GM12878 (cell line): ENCODE data around the gene KDM3B. TPM values are rescaled to one million over a fixed set of nuclear protein-coding genes. Genes with fewer than 3 reads are reported as not detected.

Experiments used
- BCL11A ChIP-seq: IDR thresholded peaks from 2 replicates; pipeline ENCODE4 v1.6.1; 2011; ENCODE audit warnings: low read depth, low read length
- BHLHE40 ChIP-seq, 2 experiments: fragments of 450-650 bp in 1 of 2; IDR thresholded peaks; 2 replicates each; pipeline ENCODE4 v1.6.1; 2011 to 2017; ENCODE audit warnings: low read depth in 2 of 2, borderline replicate concordance in 1 of 2, improper control_type of control experiment in 1 of 2, low read length in 1 of 2, mild to moderate bottlenecking in 1 of 2
- BMI1 ChIP-seq: fragments of 450-650 bp; IDR thresholded peaks from 2 replicates; pipeline ENCODE4 v1.6.1; 2016; ENCODE audit warnings: mild to moderate bottlenecking, moderate library complexity, borderline replicate concordance
- CBX5 ChIP-seq: sonication (generic); IDR thresholded peaks from 2 replicates; pipeline ENCODE4 v1.6.1; 2016; ENCODE audit warnings: low read depth, moderate library complexity, mild to moderate bottlenecking, inconsistent platforms
- CREB1 ChIP-seq: IDR thresholded peaks from 2 replicates; pipeline ENCODE4 v1.6.1; 2012; ENCODE audit warnings: low read depth, mild to moderate bottlenecking, inconsistent platforms
- E2F4 ChIP-seq: IDR thresholded peaks from 2 replicates; pipeline ENCODE4 v1.6.1; 2012; ENCODE audit warnings: low read depth, low read length, improper control_type of control experiment
- EP300 ChIP-seq, 2 experiments: fragments of 150-350 bp in 1 of 2; IDR thresholded peaks; 2 replicates each; pipeline ENCODE4 v1.6.1; 2011 to 2012; ENCODE audit warnings: low read depth in 2 of 2, low read length in 2 of 2, borderline replicate concordance in 1 of 2, improper control_type of control experiment in 1 of 2, inconsistent platforms in 1 of 2; ENCODE audit not compliant: control insufficient read depth in 1 of 2
- ESRRA ChIP-seq: IDR thresholded peaks from 2 replicates; pipeline ENCODE4 v1.6.1; 2012; ENCODE audit warnings: mild to moderate bottlenecking, low read length, improper control_type of control experiment
- FOXK2 ChIP-seq: fragments of 450-650 bp; IDR thresholded peaks from 2 replicates; pipeline ENCODE4 v1.6.1; 2017; ENCODE audit warnings: mild to moderate bottlenecking, moderate library complexity
- GABPA ChIP-seq: IDR thresholded peaks from 2 replicates; pipeline ENCODE4 v1.6.1; 2014; ENCODE audit warnings: antibody characterized with exemption, low read depth, mild to moderate bottlenecking, inconsistent platforms
- GATAD2B ChIP-seq: fragments of 450-650 bp; conservative IDR thresholded peaks from 2 replicates; pipeline ENCODE4 v1.6.1; 2017; ENCODE audit warnings: low read depth, mild to moderate bottlenecking, moderate library complexity
- HDAC2 ChIP-seq: fragments of 200-600 bp; sonication (generic); IDR thresholded peaks from 2 replicates; pipeline ENCODE4 v1.6.1; 2017
- IKZF2 ChIP-seq, 2 experiments: fragments of 450-650 bp; IDR thresholded peaks; 2 replicates each; pipeline ENCODE4 v1.6.1; 2017; ENCODE audit warnings: mild to moderate bottlenecking in 2 of 2, moderate library complexity in 2 of 2
- KLF5 ChIP-seq: fragments of 450-650 bp; IDR thresholded peaks from 2 replicates; pipeline ENCODE4 v1.6.1; 2014; ENCODE audit warnings: mild to moderate bottlenecking; ENCODE audit not compliant: partially characterized antibody
- MTA2 ChIP-seq: fragments of 450-650 bp; IDR thresholded peaks from 2 replicates; pipeline ENCODE4 v1.6.1; 2016; ENCODE audit warnings: low read depth, mild to moderate bottlenecking, moderate library complexity
- NFXL1 ChIP-seq: fragments of 450-650 bp; IDR thresholded peaks from 2 replicates; pipeline ENCODE4 v1.6.1; 2017; ENCODE audit warnings: antibody characterized with exemption, mild to moderate bottlenecking, borderline replicate concordance
- RAD51 ChIP-seq: fragments of 450-650 bp; IDR thresholded peaks from 2 replicates; pipeline ENCODE4 v1.6.1; 2016; ENCODE audit warnings: moderate library complexity, mild to moderate bottlenecking, inconsistent platforms
- RBBP5 ChIP-seq: fragments of 200-600 bp; sonication (generic); conservative IDR thresholded peaks from 2 replicates; pipeline ENCODE4 v1.6.1; 2016
- RUNX3 ChIP-seq: IDR thresholded peaks from 2 replicates; pipeline ENCODE4 v1.6.1; 2012; ENCODE audit warnings: low read length, inconsistent platforms
- SMAD1 ChIP-seq: fragments of 450-650 bp; IDR thresholded peaks from 2 replicates; pipeline ENCODE4 v1.6.1; 2018; ENCODE audit warnings: mild to moderate bottlenecking, low read depth; ENCODE audit not compliant: partially characterized antibody
- SREBF2 ChIP-seq: IDR thresholded peaks from 2 replicates; pipeline ENCODE4 v1.6.1; 2012; ENCODE audit warnings: mild to moderate bottlenecking, low read length
- SRF ChIP-seq, 2 experiments: IDR thresholded peaks; 2 replicates each; pipeline ENCODE4 v1.6.1; 2011; ENCODE audit warnings: low read depth in 2 of 2, low read length in 2 of 2, mild to moderate bottlenecking in 1 of 2, moderate library complexity in 1 of 2
- SUZ12 ChIP-seq: fragments of 200-600 bp; sonication (generic); IDR thresholded peaks from one replicate; pipeline ENCODE4 v1.6.1; 2018; ENCODE audit warnings: antibody characterized with exemption, mild to moderate bottlenecking; ENCODE audit not compliant: unreplicated experiment
- TBL1XR1 ChIP-seq: IDR thresholded peaks from 2 replicates; pipeline ENCODE4 v1.6.1; 2012; ENCODE audit warnings: low read depth, low read length, improper control_type of control experiment
- TCF12 ChIP-seq: IDR thresholded peaks from 2 replicates; pipeline ENCODE4 v1.6.1; 2011; ENCODE audit warnings: low read depth, mild to moderate bottlenecking, low read length
- TCF3 ChIP-seq: IDR thresholded peaks from 2 replicates; pipeline ENCODE4 v1.6.1; 2012; ENCODE audit warnings: low read depth, mild to moderate bottlenecking, low read length, borderline replicate concordance; ENCODE audit not compliant: insufficient read depth
- TCF7 ChIP-seq: IDR thresholded peaks from 2 replicates; pipeline ENCODE4 v1.6.1; 2014; ENCODE audit warnings: antibody characterized with exemption, borderline replicate concordance
- ZBTB11 ChIP-seq: fragments of 450-650 bp; formaldehyde crosslinking; IDR thresholded peaks from 2 replicates; pipeline ENCODE4 v1.5.0; 2022; ENCODE audit warnings: mild to moderate bottlenecking, missing genetic modification characterization
- ZNF207 ChIP-seq: fragments of 450-650 bp; IDR thresholded peaks from 2 replicates; pipeline ENCODE4 v1.6.1; 2014; ENCODE audit warnings: antibody characterized with exemption, mild to moderate bottlenecking, borderline replicate concordance
- ZNF24 ChIP-seq: fragments of 450-650 bp; IDR thresholded peaks from 2 replicates; pipeline ENCODE4 v1.6.1; 2017; ENCODE audit warnings: antibody characterized with exemption, mild to moderate bottlenecking
- polyA plus RNA-seq, 11 experiments: library from polyadenylated mRNA; depleted of rRNA in 4 of 11; unstranded in 6 of 11; stranded (reverse) in 5 of 11; fragments of >200 nt; fragmentation: Nextera tagmentation in 4 of 11; fragmentation: Illumina TruSeq in 1 of 11; extraction: Ambion mirVana in 4 of 11; extraction: Trizol in 1 of 11; gene quantifications; 1 replicate in 1 of 11; 2 replicates in 10 of 11; pipeline versions ENCODE4 v1.2.1 to v1.2.3, GENCODE V29; 2011 to 2016; ENCODE audit warnings: inconsistent platforms in 2 of 11, missing spikeins in 2 of 11, low read depth in 1 of 11
- total RNA-seq, 4 experiments: library from RNA; depleted of rRNA in 3 of 4; stranded (reverse); fragments of >200 nt in 3 of 4; fragmentation: Illumina TruSeq in 1 of 4; extraction: Trizol in 1 of 4; gene quantifications; 2 replicates each; pipeline versions ENCODE4 v1.2.1 to v1.2.3, GENCODE V29; 2013 to 2021

The KDM3B gene
- total and polyA plus RNA-seq, 10 of the 15 experiments (the other 5 are each of a cell fraction or from before 2014, with no cell fraction given) = 8.5 to 45.7 (median 29.0) TPM

- TF ChIP-seq ZBTB11 (CRISPR knock-in tag) (no peak), SREBF2 (no peak), BMI1 (no peak), GABPA (no peak), SUZ12 (no peak), CBX5 (no peak), ZNF207 (no peak), ZNF24 (no peak), KLF5 (no peak), E2F4 (no peak), BCL11A (0 out of 2 replicates have a peak, but pooled peaks have one; percentile 9), GATAD2B (0 out of 2 replicates have a peak, but pooled peaks have one; percentile 49), MTA2 (no peak), FOXK2 (no peak), TCF7 (no peak), TCF12 (peak; percentile 73), TBL1XR1 (no peak), NFXL1 (no peak), HDAC2 (no peak), SMAD1 (no peak), BHLHE40 (IDR thresholded peaks at IDR 0.05; ENCODE audit: borderline replicate concordance in 1 of 2, low read depth in 2 of 2, low read length in 1 of 2) (peak; percentile 30 to 85; a peak in 3 of 4 replicates), CREB1 (0 out of 2 replicates have a peak, but pooled peaks have one; percentile 23), IKZF2 (IDR thresholded peaks at IDR 0.05) (no peak), RBBP5 (no peak), ESRRA (no peak), TCF3 (peak; percentile 57; the same call in 1 of the 2 replicates), EP300 (IDR thresholded peaks at IDR 0.05; ENCODE audit: borderline replicate concordance in 1 of 2, control insufficient read depth in 1 of 2, low read depth in 2 of 2, low read length in 2 of 2) (no peak), SRF (IDR thresholded peaks at IDR 0.05; ENCODE audit: low read depth in 2 of 2, low read length in 2 of 2) (no peak), RAD51 (no peak), RUNX3 (no peak; the same call in 1 of the 2 replicates)
Observed at GRCh38 chr5:138438724-138439476, 86.4 kb downstream of the KDM3B start, which contains the start of gene REEP2 (continued).
